ENCODE measurements around the gene LCE3B.

LCE3B gene

GRCh38 chr1:152658649-152659048, 45.0 kb downstream of the LCE3B start:
- no peak for DNase-seq (ENCODE audit: low spot score)

GRCh38 chr1:152663098-152663497, 49.5 kb downstream of the LCE3B start, which contains the start of gene LCE2D:
Gene LCE2D (plus strand): TSS chr1:152663380. CDS start chr1:152664106, 726 bp downstream.
- no peak for DNase-seq (ENCODE audit: low spot score)
